ENCODE data around the gene AP2A2.

AP2A2 gene

DNA sequence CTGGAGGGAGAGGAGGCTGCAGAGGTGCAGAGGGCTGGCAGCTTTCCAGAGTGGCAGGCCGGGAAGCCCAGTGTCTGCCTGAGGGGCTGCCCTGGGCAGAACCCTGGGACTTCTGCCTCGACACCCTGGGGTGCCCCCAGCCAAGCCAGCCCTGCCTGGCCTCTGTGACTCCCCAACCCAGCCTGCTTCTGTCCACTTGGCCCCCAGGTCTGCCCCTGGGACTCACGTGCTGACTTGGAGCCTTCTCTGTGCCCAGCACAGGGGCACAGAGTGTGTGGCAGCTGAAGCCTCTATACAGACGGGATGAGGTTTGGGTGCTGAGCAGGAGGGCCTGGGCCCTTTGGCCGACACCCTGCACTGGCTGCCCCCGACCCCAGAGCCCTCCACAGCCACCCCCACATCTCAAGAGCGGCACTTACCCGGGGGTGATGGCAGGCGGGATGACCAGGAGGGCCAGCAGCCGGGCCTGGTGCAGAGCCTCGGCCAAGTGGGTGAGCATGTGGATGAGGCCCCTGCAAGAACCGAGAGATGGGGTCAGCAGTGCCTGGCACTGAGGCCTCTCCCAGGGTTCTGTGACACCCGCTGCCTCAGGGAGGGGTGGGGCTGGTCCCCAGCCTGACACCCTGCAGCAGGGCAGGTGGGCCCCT is 32.5 kb upstream of the AP2A2 start:
- no peaks in the 10 kb centered on the region for H3K27me3 Mint-ChIP-seq
- no peaks in the 10 kb centered on the region for H3K36me3 Mint-ChIP-seq (ENCODE audit: low read depth)
- no peaks in the 10 kb centered on the region for H3K9me3 Mint-ChIP-seq
- ATAC-seq = no peak
- no peak overlapping the region for H3K4me3 Mint-ChIP-seq
- H3K27ac Mint-ChIP-seq = no peak overlapping the region
- no peaks in the 10 kb centered on the region for H3K4me1 Mint-ChIP-seq
- no peak for DNase-seq

DNA sequence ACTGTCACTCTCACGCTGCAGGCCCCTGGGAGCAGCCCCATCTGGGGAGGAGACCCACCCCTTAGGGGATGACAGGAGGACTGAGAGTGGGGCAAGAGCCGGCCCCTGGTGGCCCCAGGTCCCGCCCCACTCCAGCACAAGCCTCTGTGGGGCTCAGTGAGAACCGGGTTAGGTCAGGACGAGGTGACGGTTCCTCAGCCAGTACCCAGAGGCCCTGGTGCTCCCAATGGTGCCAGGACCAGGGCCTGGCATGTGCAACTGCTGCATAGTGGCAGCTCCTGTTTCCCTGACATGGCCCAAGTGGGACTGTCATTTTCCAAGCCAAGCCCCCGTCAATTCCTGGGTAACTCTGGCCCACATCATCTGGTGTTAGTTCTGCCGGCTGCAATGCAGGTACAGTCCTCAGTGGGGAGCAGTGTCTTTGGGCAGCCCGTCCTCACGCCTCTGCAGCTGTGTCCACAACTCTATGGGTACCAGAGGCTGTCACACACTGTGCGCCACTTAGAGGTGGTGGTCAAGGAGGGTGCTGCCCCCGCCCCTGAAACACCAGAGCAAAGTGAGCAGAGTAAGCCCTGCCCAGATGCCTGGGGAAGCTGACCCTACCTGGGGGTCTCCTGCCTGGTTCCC is 31.0 kb upstream of the AP2A2 start:
- H3K27ac Mint-ChIP-seq = no peak overlapping the region
- no peak for ATAC-seq
- H3K27me3 Mint-ChIP-seq = no peaks in the 10 kb centered on the region
- no peaks in the 10 kb centered on the region for H3K9me3 Mint-ChIP-seq
- H3K4me1 Mint-ChIP-seq = no peaks in the 10 kb centered on the region
- no peak for DNase-seq
- no peaks in the 10 kb centered on the region for H3K36me3 Mint-ChIP-seq (ENCODE audit: low read depth)
- H3K4me3 Mint-ChIP-seq = no peak overlapping the region

- Mint-ChIP-seq H3K27ac (no peak overlapping the region), H3K4me3 (no peak overlapping the region)
Observed at GRCh38 chr11:895331-896110, 30.1 kb upstream of the AP2A2 start.

DNA sequence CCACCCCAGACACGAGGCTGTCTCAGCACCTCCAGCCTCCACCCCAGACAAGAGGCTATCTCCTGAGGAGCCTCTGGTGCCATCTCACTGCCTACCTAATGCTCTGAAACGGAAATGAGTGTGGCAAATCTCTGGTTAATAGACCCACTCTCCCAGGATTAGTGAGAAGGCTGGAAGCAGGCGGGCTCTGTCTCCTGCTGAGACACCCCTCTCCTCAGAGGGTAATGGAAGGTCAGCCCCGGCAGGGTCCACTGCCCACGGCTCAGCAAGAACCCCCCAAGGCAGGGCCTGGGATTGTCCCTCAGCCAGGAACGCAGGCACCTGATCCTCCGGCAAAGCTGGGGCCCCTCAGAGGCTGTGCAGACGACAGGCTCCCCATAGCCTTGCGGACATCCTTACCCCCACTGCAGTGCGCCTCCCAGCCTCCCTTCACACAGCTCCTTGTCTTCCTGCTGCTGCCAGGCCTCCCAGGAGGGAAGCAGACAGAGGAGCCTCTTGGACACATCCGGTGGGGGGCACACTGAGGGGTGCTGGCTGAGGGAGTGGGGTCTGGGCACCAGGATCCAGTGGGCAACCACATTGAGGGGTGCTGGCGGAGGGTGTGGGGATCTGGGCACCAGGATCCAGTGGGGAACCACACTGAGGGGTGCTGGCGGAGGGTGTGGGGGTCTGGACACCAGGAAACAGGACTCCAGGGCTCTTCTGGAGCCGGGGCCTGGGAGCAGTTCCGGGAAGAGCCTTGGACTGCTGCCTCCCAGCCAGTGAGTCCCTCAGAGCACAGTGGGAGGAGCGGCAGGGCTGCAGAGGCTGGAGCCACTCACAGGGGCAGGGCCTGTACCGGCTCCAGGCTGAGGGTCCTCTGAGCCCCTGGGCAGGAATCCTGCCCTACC is 28.2 kb upstream of the AP2A2 start:
- ATAC-seq (no peak), DNase-seq (no peak)
- H3K27ac Mint-ChIP-seq = no peak overlapping the region
- H3K27me3 Mint-ChIP-seq = no peaks in the 10 kb centered on the region
- H3K9me3 Mint-ChIP-seq = no peaks in the 10 kb centered on the region
- H3K4me1 Mint-ChIP-seq = no peaks in the 10 kb centered on the region
- H3K36me3 Mint-ChIP-seq (ENCODE audit: low read depth) = peaks cover 15% of the 10 kb centered on the region
- no peak overlapping the region for H3K4me3 Mint-ChIP-seq

More at GRCh38 chr11:895331-896110, 30.1 kb upstream of the AP2A2 start:
- Mint-ChIP-seq H3K27me3 (no peaks in the 10 kb centered on the region), H3K36me3 (ENCODE audit: low read depth) (peaks cover 3% of the 10 kb centered on the region), H3K4me1 (no peaks in the 10 kb centered on the region), H3K9me3 (no peaks in the 10 kb centered on the region)
- ATAC-seq (no peak), DNase-seq (no peak)

DNA sequence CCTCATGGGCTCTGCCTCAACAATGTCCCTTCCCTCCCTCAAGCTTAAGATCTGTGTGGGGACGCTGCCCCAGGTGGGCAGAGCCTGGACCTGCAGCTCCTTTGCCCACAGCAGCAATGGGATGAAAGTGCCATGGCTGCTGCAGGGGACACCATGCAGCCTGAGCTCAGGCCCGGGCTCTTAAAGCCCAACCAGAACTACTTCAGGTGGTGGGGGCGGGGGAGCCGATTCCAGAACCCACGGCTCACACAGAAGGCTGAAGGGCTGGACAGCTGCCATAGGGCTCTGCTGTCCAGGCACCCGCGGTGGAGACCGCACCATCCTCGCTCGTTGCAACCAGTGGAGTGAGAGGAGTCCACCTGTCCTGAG is 27.5 kb upstream of the AP2A2 start:
- H3K9me3 Mint-ChIP-seq = no peaks in the 10 kb centered on the region
- H3K27me3 Mint-ChIP-seq = no peaks in the 10 kb centered on the region
- H3K36me3 Mint-ChIP-seq (ENCODE audit: low read depth) = peaks cover 19% of the 10 kb centered on the region
- no peak overlapping the region for H3K4me3 Mint-ChIP-seq
- no peak overlapping the region for H3K27ac Mint-ChIP-seq
- DNase-seq = no peak
- no peak for ATAC-seq
- no peaks in the 10 kb centered on the region for H3K4me1 Mint-ChIP-seq

DNA sequence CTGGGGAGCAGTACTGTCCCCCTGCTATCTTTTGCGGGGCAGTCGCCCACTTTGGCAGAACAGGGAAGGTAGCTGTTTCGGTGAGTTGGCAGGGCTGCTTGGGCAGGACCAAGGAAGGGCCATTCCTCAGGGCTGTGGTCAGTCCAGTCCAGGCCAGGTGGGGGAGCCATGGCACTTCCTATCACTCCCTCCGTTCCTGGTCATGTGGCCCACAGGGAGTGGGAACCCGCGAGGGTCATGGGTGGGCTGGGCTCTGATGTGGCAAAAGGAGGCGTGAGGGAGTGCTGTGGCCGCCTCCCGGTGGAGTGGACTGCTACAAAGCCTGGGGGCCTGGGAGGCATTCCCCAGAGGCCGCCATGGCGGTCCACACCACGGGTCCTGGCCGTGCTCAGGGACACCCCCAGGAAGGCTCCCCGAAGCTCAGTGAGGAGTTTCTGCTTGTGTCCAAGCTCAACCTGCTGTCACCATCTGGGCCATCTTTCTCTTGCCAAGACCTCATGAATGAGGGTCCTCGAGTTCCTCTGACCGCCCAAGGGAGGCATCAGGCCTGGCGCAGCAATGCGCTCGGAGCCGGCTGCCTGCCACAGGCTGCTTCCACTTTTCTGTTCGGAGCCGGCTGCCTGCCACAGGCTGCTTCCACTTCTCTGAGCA is 27.0 kb upstream of the AP2A2 start:
- Mint-ChIP-seq H3K4me3 (no peak overlapping the region), H3K36me3 (ENCODE audit: low read depth) (peaks cover 21% of the 10 kb centered on the region)

GRCh38 chr11:899724-900123 is 25.9 kb upstream of the AP2A2 start:
- Mint-ChIP-seq H3K36me3 (ENCODE audit: low read depth) (peaks cover 29% of the 10 kb centered on the region), H3K4me1 (no peaks in the 10 kb centered on the region), H3K9me3 (no peaks in the 10 kb centered on the region)

More for the DNA sequence above, 27.0 kb upstream of the AP2A2 start:
- H3K27me3 Mint-ChIP-seq = no peaks in the 10 kb centered on the region
- H3K9me3 Mint-ChIP-seq = no peaks in the 10 kb centered on the region
- H3K4me1 Mint-ChIP-seq = no peaks in the 10 kb centered on the region
- DNase-seq (no peak), ATAC-seq (no peak)
- H3K27ac Mint-ChIP-seq = no peak overlapping the region

DNA sequence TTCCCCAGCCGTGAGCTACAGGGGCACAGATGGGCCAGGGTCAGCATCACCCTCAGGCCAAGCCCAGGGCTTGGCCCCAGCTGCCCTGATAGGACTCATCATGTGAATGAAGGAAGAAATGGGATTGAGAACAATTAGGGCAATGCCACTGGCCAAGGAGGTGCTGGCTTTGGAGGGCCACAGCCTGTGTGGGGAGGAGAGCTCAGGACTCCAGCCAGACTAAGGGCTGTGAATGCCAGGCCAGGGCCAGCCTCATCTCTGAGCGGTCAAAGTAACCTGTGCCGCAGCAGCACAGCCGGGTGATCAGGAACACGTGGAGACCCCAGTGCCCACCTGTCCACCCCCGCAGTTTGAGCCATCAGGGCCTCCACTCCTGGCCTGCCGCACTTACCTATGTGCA is 25.1 kb upstream of the AP2A2 start:
- ATAC-seq (no peak), DNase-seq (no peak)
- peaks cover 32% of the 10 kb centered on the region for H3K36me3 Mint-ChIP-seq (ENCODE audit: low read depth)
- H3K4me1 Mint-ChIP-seq = peaks cover under 1% of the 10 kb centered on the region
- no peaks in the 10 kb centered on the region for H3K9me3 Mint-ChIP-seq
- no peaks in the 10 kb centered on the region for H3K27me3 Mint-ChIP-seq
- H3K4me3 Mint-ChIP-seq = no peak overlapping the region
- H3K27ac Mint-ChIP-seq = no peak overlapping the region

More at GRCh38 chr11:899724-900123, 25.9 kb upstream of the AP2A2 start:
- ATAC-seq = no peak
- Mint-ChIP-seq H3K27ac (no peak overlapping the region), H3K4me3 (no peak overlapping the region), H3K27me3 (no peaks in the 10 kb centered on the region)
- no peak for DNase-seq

DNA sequence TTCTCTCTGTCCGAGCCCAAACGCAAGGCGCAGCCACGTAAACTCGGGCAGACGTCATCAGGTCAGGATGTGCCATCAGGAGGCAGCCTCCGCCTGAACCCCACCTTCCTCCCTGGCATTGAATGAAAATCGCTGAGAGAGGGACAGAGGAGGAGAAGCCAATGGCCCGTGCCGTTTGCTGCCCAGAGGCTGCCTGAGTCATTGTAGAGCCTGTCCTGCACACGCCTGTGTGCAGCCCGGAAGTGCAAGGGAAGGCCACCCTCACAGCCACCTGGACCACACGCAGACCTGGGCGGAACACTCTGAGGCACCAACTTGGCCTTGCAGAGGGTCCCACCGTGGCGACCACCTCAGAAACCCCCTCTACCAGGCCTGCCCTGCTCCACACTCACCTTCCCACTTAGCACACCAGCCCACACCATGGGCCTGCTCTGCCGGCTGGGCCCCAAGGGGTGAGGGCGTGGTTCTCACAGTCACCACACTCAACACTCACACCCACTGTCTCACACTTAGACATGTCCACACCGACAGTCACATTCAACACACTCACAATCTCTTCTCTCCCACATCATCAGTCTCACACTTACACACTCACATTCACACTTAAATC is 24.1 kb upstream of the AP2A2 start:
- no peaks in the 10 kb centered on the region for H3K27me3 Mint-ChIP-seq
- no peak overlapping the region for H3K4me3 Mint-ChIP-seq
- ATAC-seq = no peak
- H3K27ac Mint-ChIP-seq = no peak overlapping the region
- no peak for DNase-seq
- H3K9me3 Mint-ChIP-seq = no peaks in the 10 kb centered on the region
- H3K4me1 Mint-ChIP-seq = peaks cover 3% of the 10 kb centered on the region
- peaks cover 34% of the 10 kb centered on the region for H3K36me3 Mint-ChIP-seq (ENCODE audit: low read depth)

DNA sequence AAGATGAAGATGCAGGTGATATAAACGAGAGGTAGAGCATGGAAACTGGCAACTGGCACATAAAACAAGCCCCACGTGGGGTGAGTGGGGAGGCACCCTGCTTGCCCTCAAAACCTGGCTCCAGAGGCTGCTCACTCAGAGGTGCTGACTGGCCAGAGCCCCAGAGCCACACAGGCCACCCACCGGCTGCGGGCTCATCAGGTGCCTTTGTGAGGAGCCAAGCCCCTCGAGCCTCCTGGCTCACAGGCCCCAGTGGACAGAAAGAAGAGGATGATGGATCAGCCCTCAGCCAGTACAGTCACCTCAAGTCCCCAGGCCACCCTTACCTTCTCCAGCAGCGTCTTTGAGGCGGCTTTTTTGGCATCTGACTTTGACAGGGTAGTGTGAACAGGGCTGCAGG is 21.3 kb upstream of the AP2A2 start:
- ATAC-seq (no peak), DNase-seq (no peak)
- peaks cover 13% of the 10 kb centered on the region for H3K4me1 Mint-ChIP-seq
- H3K4me3 Mint-ChIP-seq = no peak overlapping the region
- H3K27ac Mint-ChIP-seq = no peak overlapping the region
- no peaks in the 10 kb centered on the region for H3K27me3 Mint-ChIP-seq
- H3K9me3 Mint-ChIP-seq = no peaks in the 10 kb centered on the region
- peaks cover 34% of the 10 kb centered on the region for H3K36me3 Mint-ChIP-seq (ENCODE audit: low read depth)

GRCh38 chr11:905952-906351 is 19.7 kb upstream of the AP2A2 start:
- no peak for ATAC-seq
- H3K27ac Mint-ChIP-seq = no peak overlapping the region
- peaks cover 17% of the 10 kb centered on the region for H3K4me1 Mint-ChIP-seq
- DNase-seq = no peak
- H3K4me3 Mint-ChIP-seq = no peak overlapping the region
- no peaks in the 10 kb centered on the region for H3K27me3 Mint-ChIP-seq
- peaks cover 30% of the 10 kb centered on the region for H3K36me3 Mint-ChIP-seq (ENCODE audit: low read depth)
- H3K9me3 Mint-ChIP-seq = no peaks in the 10 kb centered on the region

DNA sequence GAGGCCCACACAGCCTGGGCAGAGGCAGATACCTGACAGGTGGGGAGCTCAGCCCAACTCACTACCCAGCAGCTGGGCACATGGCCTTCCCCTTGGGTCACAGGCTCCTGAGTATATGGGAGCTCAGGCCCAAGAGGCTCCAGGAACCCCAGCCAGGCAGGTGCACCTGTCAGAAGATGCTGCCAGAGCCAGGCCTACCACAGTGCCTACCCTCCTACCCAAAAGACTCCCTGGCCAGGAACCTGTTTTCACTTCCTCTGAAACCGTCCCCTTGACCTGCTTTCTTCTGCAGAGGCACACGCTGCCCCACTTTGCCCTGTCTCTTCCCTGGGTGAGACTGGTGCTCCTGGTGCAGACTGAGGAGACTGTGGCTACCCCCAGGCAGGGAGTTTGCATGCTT is 18.0 kb upstream of the AP2A2 start:
- H3K4me3 Mint-ChIP-seq = no peak overlapping the region
- peaks cover 23% of the 10 kb centered on the region for H3K4me1 Mint-ChIP-seq
- H3K9me3 Mint-ChIP-seq = no peaks in the 10 kb centered on the region
- no peak overlapping the region for H3K27ac Mint-ChIP-seq
- H3K27me3 Mint-ChIP-seq = no peaks in the 10 kb centered on the region
- DNase-seq = no peak
- ATAC-seq = no peak
- peaks cover 19% of the 10 kb centered on the region for H3K36me3 Mint-ChIP-seq (ENCODE audit: low read depth)

GRCh38 chr11:908273-908672 is 17.4 kb upstream of the AP2A2 start:
- H3K4me1 Mint-ChIP-seq = peaks cover 23% of the 10 kb centered on the region
- no peak overlapping the region for H3K27ac Mint-ChIP-seq
- no peak overlapping the region for H3K4me3 Mint-ChIP-seq
- H3K27me3 Mint-ChIP-seq = no peaks in the 10 kb centered on the region
- H3K9me3 Mint-ChIP-seq = no peaks in the 10 kb centered on the region
- ATAC-seq (no peak), DNase-seq (no peak)
- peaks cover 13% of the 10 kb centered on the region for H3K36me3 Mint-ChIP-seq (ENCODE audit: low read depth)

GRCh38 chr11:909406-909805 is 16.3 kb upstream of the AP2A2 start:
- H3K4me3 Mint-ChIP-seq = peak overlapping the region; percentile 91
- H3K36me3 Mint-ChIP-seq (ENCODE audit: low read depth) = peaks cover 7% of the 10 kb centered on the region
- peaks cover 23% of the 10 kb centered on the region for H3K4me1 Mint-ChIP-seq
- no peak for DNase-seq
- no peak for ATAC-seq
- H3K27me3 Mint-ChIP-seq = no peaks in the 10 kb centered on the region
- no peaks in the 10 kb centered on the region for H3K9me3 Mint-ChIP-seq
- H3K27ac Mint-ChIP-seq = no peak overlapping the region

All from activated naive CD8-positive, alpha-beta T cell treated with anti-CD3 and anti-CD28 coated beads, Interleukin-2, amount 50 U/mL, for 24 hours (primary cell).